Right lobe of liver (tissue), 6 donors: ENCODE results near the gene CEMIP2. TPM values are rescaled to one million over a fixed set of nuclear protein-coding genes. Genes with fewer than 3 reads are reported as not detected.

Source experiments
- ATAC-seq, 4 donors: fragments of 200-7000 bp; cut with Tn5 transposase; one replicate each; pipeline ENCODE4 v1.9.1; 2020; ENCODE audit warnings: mild to moderate bottlenecking in 4 of 4, moderate library complexity in 4 of 4
- DNase-seq, 3 donors: peaks; one replicate each; pipeline ENCODE4 v3.0.0-alpha.2; 2020
- H3K27ac ChIP-seq, 3 donors: fragments of 200-600 bp; one replicate each; pipeline ENCODE4 v1.8.0; 2022
- H3K27me3 ChIP-seq, 2 donors: fragments of 200-600 bp; one replicate each; pipeline ENCODE4 v1.8.0; 2022
- H3K36me3 ChIP-seq, 4 donors: fragments of 200-600 bp; sonication (generic) in 1 of 4; one replicate each; pipeline versions ENCODE4 v1.5.1 to v1.8.0; 2017 to 2022; ENCODE audit warnings: control low read depth in 1 of 4
- H3K4me1 ChIP-seq, 4 donors: fragments of 200-600 bp; sonication (generic) in 1 of 4; one replicate each; pipeline versions ENCODE4 v1.5.1 to v1.8.0; 2017 to 2022; ENCODE audit warnings: control low read depth in 1 of 4
- H3K4me3 ChIP-seq, 3 donors: fragments of 200-600 bp; one replicate each; pipeline ENCODE4 v1.8.0; 2022
- H3K9me3 ChIP-seq, 4 donors: fragments of 200-600 bp; sonication (generic) in 1 of 4; one replicate each; pipeline versions ENCODE4 v1.5.1 to v1.8.0; 2017 to 2022; ENCODE audit warnings: control low read depth in 1 of 4
- POLR2A ChIP-seq: fragments of 450-650 bp; IDR thresholded peaks from one replicate; pipeline ENCODE4 v1.6.1; 2017; ENCODE audit warnings: antibody characterized with exemption, mild to moderate bottlenecking
- WGBS: methylation state at CpG from one replicate; pipeline ENCODE4 v1.1.6; 2018; ENCODE audit warnings: low coverage, low lambda C conversion rate; ENCODE audit not compliant: insufficient coverage; ENCODE audit errors: missing lambda C conversion rate; 5-methylcytosine and 5-hydroxymethylcytosine counted together
- intact Hi-C, 2 donors: fragments of 100-400 bp; cut with DNase I; formaldehyde crosslinking; loops; one replicate each; pipeline versions ENCODE4 v1.11.2 to v1.14.1; 2022
- total RNA-seq, 6 experiments: library from RNA; depleted of rRNA in 2 of 6; stranded (reverse); fragments of >200 nt in 2 of 6; fragmentation: NEBNext Ultra II Directional in 3 of 6; extraction: Animal tissue kit (Norgen Biotek cat#: 25700) in 3 of 6; gene quantifications; one replicate each; pipeline versions ENCODE4 v1.1.0 to v1.2.4, GENCODE V29; 2016 to 2023
- TF ChIP-seq, protein P1 (sequence below), 4 donors: fragments of 200-600 bp in 3 of 4; fragments of 450-650 bp in 1 of 4; IDR thresholded peaks; one replicate each; pipeline versions ENCODE4 v1.5.1 to v1.8.0; 2016 to 2022; ENCODE audit warnings: antibody characterized with exemption in 4 of 4, mild to moderate bottlenecking in 2 of 4
- donor health status: DM: no; HTN: yes; CAD: no.
- donor health status: DM: no; HTN: no; CAD: no.
- donor health status: DM: no; HTN: no; CAD: no.
- donor health status: DM: no; HTN: yes; CAD: no.
- donor health status: DM: no; HTN: yes; CAD: no.

CEMIP2 gene
- total RNA-seq, 6 experiments from 2014 or later = 40.9 to 92.8 (median 56.5) TPM

DNA sequence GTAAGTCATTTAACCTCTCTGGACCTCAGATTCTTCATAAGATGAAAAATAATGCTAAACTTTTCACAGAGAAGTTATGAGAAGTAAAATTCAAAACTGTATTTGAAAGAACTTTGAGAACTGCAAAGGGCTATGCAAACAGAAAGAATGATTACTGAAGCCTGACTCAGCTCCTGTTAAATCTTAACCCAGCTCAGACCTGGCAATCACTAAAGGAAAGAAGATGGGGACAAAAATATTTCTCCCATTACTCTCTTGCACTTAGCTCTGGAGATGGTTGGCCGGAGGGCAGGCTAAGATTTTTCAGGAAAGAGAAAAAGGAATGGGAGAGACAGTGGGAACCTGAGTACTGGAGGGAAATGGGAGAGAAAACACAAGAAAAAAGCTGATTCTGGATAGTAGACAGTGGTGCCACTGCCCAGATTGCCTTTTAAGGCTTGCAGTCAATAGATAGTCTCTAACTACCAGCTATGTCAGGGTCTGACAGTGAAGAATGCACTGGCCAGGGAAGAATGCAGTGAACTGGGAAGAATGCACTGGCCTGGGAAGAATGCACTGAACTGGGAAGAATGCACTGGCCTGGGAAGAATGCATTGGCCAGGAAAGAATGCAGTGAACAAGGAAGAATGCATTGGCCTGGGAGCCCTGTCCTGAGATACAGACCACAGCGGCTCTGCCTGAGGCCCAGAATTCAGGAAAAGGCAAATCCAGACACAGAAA, 25.2 kb upstream of the CEMIP2 start:
- H3K27ac ChIP-seq = peak overlapping the region in 1 of 3 donors; percentile 61
- 66% methylated on average over 2 of the region's 2 CpGs for WGBS
- DNase-seq = no peak
- no peaks in the 10 kb centered on the region for H3K9me3 ChIP-seq
- no peaks in the 10 kb centered on the region for H3K27me3 ChIP-seq
- peaks cover 0 to 8% (median 0%) of the 10 kb centered on the region in 4 donors for H3K4me1 ChIP-seq
- intact Hi-C loops = no loop called here
- H3K36me3 ChIP-seq = no peaks in the 10 kb centered on the region
- peak; percentile 73 to 95 (median 82) for ATAC-seq
- TF ChIP-seq, protein P1, sequence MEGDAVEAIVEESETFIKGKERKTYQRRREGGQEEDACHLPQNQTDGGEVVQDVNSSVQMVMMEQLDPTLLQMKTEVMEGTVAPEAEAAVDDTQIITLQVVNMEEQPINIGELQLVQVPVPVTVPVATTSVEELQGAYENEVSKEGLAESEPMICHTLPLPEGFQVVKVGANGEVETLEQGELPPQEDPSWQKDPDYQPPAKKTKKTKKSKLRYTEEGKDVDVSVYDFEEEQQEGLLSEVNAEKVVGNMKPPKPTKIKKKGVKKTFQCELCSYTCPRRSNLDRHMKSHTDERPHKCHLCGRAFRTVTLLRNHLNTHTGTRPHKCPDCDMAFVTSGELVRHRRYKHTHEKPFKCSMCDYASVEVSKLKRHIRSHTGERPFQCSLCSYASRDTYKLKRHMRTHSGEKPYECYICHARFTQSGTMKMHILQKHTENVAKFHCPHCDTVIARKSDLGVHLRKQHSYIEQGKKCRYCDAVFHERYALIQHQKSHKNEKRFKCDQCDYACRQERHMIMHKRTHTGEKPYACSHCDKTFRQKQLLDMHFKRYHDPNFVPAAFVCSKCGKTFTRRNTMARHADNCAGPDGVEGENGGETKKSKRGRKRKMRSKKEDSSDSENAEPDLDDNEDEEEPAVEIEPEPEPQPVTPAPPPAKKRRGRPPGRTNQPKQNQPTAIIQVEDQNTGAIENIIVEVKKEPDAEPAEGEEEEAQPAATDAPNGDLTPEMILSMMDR (IDR thresholded peaks at IDR 0.05) = no peak
- TF ChIP-seq POLR2A = no peak
- H3K4me3 ChIP-seq = no peak overlapping the region

- TF ChIP-seq POLR2A = no peak
- TF ChIP-seq, protein P1 (IDR thresholded peaks at IDR 0.05) = no peak
- DNase-seq (no peak), ATAC-seq (no peak)
- WGBS = 90% methylated on average over 4 of the region's 4 CpGs
- Histone ChIP-seq H3K4me1 (peaks cover 0 to 8% (median 0%) of the 10 kb centered on the region in 4 donors), H3K9me3 (no peaks in the 10 kb centered on the region), H3K27me3 (no peaks in the 10 kb centered on the region), H3K4me3 (no peak overlapping the region), H3K27ac (no peak overlapping the region), H3K36me3 (no peaks in the 10 kb centered on the region)
- intact Hi-C loops = no loop called here
These were observed 23.6 kb upstream of the CEMIP2 start for GRCh38 chr9:71791875-71792274.

GRCh38 chr9:71790296-71790695, 22.0 kb upstream of the CEMIP2 start:
- no peak for DNase-seq
- Histone ChIP-seq H3K4me3 (no peak overlapping the region), H3K4me1 (peaks cover 0 to 8% (median 0%) of the 10 kb centered on the region in 4 donors), H3K9me3 (no peaks in the 10 kb centered on the region), H3K27ac (no peak overlapping the region), H3K36me3 (no peaks in the 10 kb centered on the region), H3K27me3 (no peaks in the 10 kb centered on the region)
- TF ChIP-seq, protein P1 (IDR thresholded peaks at IDR 0.05) = no peak
- intact Hi-C loops = no loop called here
- WGBS = 88% methylated on average over 1 of the region's 1 CpG
- ATAC-seq = no peak

DNA sequence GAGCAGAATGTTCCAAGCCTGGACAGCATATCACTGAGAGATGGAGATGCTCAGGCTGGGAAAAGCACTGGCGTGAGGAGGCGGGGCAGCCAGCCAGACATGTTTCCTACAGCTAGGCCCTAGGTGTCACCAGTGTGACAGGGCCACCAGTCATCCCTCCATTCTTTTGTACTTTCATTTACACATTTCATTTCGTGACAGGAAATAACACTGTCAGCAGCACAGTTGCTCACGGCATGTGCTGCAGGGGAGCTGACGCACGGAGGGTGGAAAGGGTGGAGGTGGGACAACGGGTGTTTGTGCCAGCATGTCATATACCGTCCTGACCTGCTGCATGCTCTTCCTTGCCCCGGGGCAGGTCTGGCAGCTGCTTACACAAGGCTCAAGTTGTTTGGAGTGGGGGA, 14.8 kb upstream of the CEMIP2 start:
- Histone ChIP-seq H3K27me3 (no peaks in the 10 kb centered on the region), H3K4me1 (no peaks in the 10 kb centered on the region), H3K4me3 (no peak overlapping the region), H3K27ac (no peak overlapping the region), H3K9me3 (no peaks in the 10 kb centered on the region), H3K36me3 (no peaks in the 10 kb centered on the region)
- intact Hi-C loops = no loop called here
- ATAC-seq (peak; percentile 63 to 84 (median 79)), DNase-seq (peak in 2 of 3 donors; percentile 48 to 62)
- 41% methylated on average over 4 of the region's 9 CpGs for WGBS
- TF ChIP-seq, protein P1 (IDR thresholded peaks at IDR 0.05) = no peak
- TF ChIP-seq POLR2A = no peak
